ENCODE results near the gene TMTC1.
A peak's percentile ranks its signal among the peaks of the same experiment; 100 is the strongest.

TMTC1 gene

DNA sequence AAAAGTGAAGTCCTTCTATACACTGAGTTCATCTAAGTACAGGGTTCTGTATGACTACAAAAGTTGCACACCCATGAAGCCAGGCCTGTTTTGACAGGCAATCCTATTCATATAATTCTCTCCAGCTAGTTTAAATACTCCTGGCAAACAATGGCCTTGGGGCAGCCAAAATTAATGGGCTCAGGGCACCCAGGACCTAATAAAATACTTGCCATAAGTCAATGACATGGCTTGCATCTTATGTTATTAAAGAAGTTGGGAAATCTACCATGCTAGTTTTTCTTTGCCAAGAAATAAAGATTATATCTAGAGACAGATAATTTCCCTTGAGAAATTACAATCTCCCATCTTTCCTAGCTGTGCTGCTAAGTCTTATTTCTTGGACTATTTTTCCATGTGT lies 11.1 kb upstream of the TMTC1 start:
- H3K27me3 ChIP-seq (ENCODE audit: low read depth), result no peaks in the 10 kb centered on the region
- no peak overlapping the region for H3K4me3 ChIP-seq
- peaks cover 17% of the 10 kb centered on the region for H3K4me1 ChIP-seq
- no peaks in the 10 kb centered on the region for H3K36me3 ChIP-seq (replicated peaks)
- peaks cover 2% of the 10 kb centered on the region; the same call in 1 of the 2 replicates for H3K9me3 ChIP-seq
- peak in 1 of 2 experiments; percentile 43 for DNase-seq (ENCODE audit: low spot score in 2 of 2)
- in situ Hi-C loops (cut with MboI; ENCODE audit: low sequenced_read_pairs), result no loop called here

DNA sequence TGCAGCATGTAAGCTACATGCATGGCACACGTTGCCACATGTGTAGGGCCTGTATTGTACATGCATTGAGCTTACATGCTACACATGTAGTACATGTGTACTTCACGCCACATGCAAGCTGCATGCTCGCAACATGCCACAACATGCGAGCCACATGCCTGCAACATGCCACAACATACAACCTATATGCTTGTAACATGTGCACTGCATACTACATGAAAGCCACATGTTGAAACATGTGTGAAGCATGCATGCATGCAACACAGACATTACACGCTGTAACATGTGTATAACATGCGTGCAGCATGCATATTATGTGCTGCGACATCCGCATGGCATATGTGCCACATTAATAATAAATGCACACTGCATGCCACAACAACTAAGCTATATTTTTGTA lies 9.1 kb upstream of the TMTC1 start:
- in situ Hi-C loops (cut with MboI; ENCODE audit: low sequenced_read_pairs), result no loop called here
- no peaks in the 10 kb centered on the region for H3K36me3 ChIP-seq (replicated peaks)

DNA sequence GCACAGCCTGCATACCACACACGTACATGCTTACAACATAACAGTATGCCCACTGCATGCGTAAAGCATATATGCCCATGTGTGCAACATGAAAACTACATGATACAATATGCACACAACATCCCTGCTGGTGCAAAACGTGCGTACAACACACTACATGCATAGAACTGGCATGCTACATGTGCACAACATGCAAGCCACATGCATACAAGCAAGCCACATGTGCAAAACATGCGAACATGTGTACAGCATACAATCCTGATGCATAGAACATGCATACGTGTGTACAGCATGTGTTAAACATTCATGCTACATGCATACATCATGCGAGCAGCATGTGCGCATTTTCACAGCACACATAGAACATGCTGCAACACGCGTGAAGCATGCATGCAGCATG lies 8.4 kb upstream of the TMTC1 start:
- in situ Hi-C loops (cut with MboI; ENCODE audit: low sequenced_read_pairs), result no loop called here
- Histone ChIP-seq H3K9me3 (peaks cover 2% of the 10 kb centered on the region; the same call in 1 of the 2 replicates), H3K36me3 (replicated peaks) (no peaks in the 10 kb centered on the region), H3K4me1 (peaks cover 25% of the 10 kb centered on the region), H3K4me3 (no peak overlapping the region), H3K27me3 (ENCODE audit: low read depth) (no peaks in the 10 kb centered on the region)
- DNase-seq (ENCODE audit: low spot score in 2 of 2), result no peak

More for the DNA sequence above, 9.1 kb upstream of the TMTC1 start:
- peaks cover 23% of the 10 kb centered on the region for H3K4me1 ChIP-seq
- no peak overlapping the region for H3K4me3 ChIP-seq
- no peak for DNase-seq (ENCODE audit: low spot score in 2 of 2)
- no peaks in the 10 kb centered on the region for H3K27me3 ChIP-seq (ENCODE audit: low read depth)
- H3K9me3 ChIP-seq, result peaks cover 2% of the 10 kb centered on the region; the same call in 1 of the 2 replicates

DNA sequence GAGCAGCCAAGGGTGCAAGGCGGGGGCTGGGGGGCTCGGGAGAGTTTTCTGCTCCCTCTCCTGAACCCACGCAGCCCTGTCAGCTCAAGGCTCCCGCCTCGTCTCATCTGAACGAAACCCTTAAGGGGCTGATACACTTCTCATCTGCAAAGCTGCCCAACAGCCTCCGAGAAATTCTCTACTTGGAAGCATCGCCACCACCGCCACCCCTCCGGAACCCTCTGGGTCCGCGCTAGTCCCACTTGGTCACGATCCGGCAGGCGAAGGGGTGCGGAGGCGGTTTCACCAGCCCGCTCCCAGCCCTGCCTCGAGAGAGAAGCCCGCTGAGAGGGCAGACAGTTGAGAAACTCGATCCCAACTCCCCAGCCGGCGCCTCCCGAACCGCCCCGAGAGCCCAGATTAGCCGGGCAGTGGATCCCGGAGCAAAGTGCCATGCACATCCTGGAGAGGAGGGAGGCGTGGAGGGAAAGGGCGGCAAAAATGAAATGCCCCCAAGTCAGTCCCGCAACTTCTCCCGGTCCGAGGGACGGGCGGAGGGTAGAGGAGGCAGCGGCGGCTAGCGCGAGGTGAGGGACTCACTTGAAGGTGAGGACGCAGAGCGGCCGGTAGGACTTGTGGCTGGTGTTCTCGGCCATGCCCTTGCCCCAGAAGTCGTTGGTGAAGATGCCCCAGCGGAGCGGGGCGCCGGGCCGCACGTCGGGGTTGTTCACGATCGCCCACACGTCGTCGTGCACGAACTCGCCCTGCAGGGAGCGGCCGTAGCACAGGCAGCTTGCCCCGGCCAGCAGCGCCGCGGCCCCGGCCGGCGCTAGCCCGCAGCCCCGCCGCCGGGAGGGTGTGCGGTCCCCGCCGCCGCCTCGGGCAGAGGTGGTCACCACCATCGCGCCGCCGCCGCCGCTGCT lies 620 bp downstream of the TMTC1 start:
- in situ Hi-C loops (cut with MboI; ENCODE audit: low sequenced_read_pairs), result no loop called here
- no peaks in the 10 kb centered on the region for H3K36me3 ChIP-seq (replicated peaks)
- peak in 1 of 2 experiments; percentile 53 for DNase-seq (ENCODE audit: low spot score in 2 of 2)
- no peaks in the 10 kb centered on the region for H3K27me3 ChIP-seq (ENCODE audit: low read depth)
- H3K4me1 ChIP-seq, result peaks cover 19% of the 10 kb centered on the region
- H3K9me3 ChIP-seq, result no peaks in the 10 kb centered on the region
- peak overlapping the region; percentile 28 for H3K4me3 ChIP-seq

DNA sequence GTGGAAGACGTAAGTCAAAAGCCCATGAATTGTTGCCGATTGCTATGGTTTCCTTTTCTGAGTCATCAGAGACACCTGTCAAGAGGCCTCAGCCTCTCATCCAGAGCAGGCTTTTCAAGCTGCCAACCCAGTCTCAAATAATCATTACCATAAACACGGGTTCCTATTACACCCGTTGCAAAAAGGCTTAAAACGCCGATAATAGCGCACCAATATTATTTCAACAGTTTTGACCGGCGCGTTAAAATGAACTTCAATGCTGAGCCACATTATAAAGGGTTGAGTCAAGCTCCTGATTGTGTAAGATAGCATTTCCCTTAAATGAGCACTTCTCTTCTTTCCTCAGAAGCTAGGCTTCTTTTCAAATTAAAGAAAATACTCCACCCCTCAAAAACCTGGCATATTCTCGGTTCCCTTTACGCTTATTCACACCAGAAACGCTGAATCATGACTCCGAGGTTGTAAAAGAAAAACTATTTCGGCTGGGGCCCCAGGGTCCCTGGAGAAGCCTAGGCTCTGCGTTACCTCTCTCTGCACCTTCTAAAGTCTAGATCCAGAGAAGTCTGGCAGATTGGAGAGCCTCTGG lies 1.4 kb downstream of the TMTC1 start:
- in situ Hi-C loops (cut with MboI; ENCODE audit: low sequenced_read_pairs), result no loop called here
- DNase-seq (ENCODE audit: low spot score in 2 of 2), result peak; percentile 26 to 33
- H3K4me3 ChIP-seq, result peak overlapping the region; percentile 28
- no peaks in the 10 kb centered on the region for H3K27me3 ChIP-seq (ENCODE audit: low read depth)
- H3K9me3 ChIP-seq, result no peaks in the 10 kb centered on the region
- no peaks in the 10 kb centered on the region for H3K36me3 ChIP-seq (replicated peaks)
- H3K4me1 ChIP-seq, result peaks cover 15% of the 10 kb centered on the region

DNA sequence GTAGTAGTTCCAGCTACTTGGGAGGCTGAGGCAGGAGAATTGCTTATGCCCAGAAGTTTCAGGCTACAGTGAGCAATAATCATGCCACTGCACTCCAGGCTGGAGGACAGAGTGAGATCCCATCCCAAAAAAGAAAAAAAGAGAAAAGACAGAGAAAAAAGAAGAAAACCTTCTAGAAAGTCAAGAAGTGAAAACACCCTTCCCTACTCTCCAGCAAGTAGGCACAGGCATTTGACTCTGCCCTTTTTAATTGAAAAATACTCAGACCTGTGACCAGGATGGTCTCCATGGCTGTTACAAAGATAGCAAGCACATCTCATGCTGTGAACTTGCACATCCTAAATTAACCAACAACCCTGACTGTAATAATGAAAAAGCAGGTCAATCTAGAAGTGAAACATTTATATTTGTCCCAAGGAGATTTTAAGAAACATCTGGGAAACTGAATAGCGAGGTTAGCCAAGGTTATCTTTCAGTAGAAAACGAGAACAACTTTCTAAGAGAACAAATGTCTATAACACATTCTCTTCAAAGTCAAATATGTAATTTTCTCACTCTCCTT lies 2.0 kb downstream of the TMTC1 start:
- Histone ChIP-seq H3K36me3 (replicated peaks) (no peaks in the 10 kb centered on the region), H3K27me3 (ENCODE audit: low read depth) (no peaks in the 10 kb centered on the region), H3K9me3 (no peaks in the 10 kb centered on the region), H3K4me1 (peaks cover 15% of the 10 kb centered on the region), H3K4me3 (no peak overlapping the region)
- no peak for DNase-seq (ENCODE audit: low spot score in 2 of 2)
- in situ Hi-C loops (cut with MboI; ENCODE audit: low sequenced_read_pairs), result no loop called here

DNA sequence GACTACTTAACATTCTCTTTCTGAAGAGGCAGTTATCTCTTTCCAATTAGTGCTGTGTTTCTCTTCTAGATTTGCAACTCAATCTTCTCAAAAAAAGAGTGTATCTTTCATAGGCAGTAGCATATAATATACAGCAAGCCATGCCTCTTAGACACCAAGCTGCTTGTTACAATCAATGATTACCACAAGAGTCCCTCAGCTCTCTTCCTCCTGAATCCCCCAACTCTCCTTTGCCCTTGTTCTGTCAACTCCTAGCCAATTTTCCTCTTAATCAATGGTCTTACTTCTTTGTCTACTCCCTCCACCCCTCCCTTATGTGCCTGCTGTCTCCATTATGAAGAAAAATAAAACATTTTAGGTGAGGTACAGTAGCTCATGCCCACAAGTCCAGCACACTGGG lies 2.6 kb downstream of the TMTC1 start:
- in situ Hi-C loops (cut with MboI; ENCODE audit: low sequenced_read_pairs), result no loop called here
- DNase-seq (ENCODE audit: low spot score in 2 of 2), result no peak
- no peaks in the 10 kb centered on the region for H3K9me3 ChIP-seq
- peaks cover 15% of the 10 kb centered on the region for H3K4me1 ChIP-seq
- H3K4me3 ChIP-seq, result no peak overlapping the region
- no peaks in the 10 kb centered on the region for H3K27me3 ChIP-seq (ENCODE audit: low read depth)
- no peaks in the 10 kb centered on the region for H3K36me3 ChIP-seq (replicated peaks)

DNA sequence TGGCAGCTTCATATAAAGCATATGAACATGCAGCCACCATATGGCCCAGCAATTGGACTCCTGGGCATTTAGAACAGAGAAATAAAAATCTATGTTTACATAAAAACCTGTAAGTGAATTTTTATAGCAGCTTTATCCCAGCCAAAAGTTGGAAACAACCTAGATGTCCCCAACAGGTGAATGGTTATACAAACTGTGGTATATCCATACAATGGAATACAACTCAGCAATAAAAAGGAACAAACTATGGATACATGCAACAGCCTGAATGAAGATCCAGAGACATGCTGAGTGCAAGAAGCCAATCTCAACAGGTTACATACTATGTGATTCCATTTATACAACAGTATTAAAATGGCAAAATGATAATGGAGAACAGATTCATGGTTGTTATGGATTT lies 3.7 kb downstream of the TMTC1 start:
- in situ Hi-C loops (cut with MboI; ENCODE audit: low sequenced_read_pairs), result no loop called here
- Histone ChIP-seq H3K9me3 (no peaks in the 10 kb centered on the region), H3K4me1 (peaks cover 15% of the 10 kb centered on the region), H3K4me3 (no peak overlapping the region), H3K36me3 (replicated peaks) (no peaks in the 10 kb centered on the region), H3K27me3 (ENCODE audit: low read depth) (no peaks in the 10 kb centered on the region)
- no peak for DNase-seq (ENCODE audit: low spot score in 2 of 2)

DNA sequence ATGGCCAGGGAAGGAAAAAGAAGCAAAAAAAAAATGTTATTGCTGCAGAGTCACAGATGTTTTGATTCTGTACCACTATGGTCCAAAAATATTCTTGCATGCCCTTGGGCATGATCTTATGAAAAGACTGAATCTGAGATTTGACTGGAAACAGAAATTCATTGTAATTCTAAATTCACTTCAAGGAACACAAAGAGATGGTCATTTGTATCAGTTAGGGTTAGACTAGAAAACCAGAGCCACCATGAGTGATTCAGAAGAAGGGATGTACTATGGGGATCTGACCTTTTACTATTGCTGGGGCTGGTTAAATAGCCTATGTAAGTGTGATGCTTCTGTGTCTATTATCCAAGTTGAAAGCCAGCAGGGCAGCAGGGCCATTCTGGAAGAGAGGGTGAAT lies 5.2 kb downstream of the TMTC1 start:
- DNase-seq (ENCODE audit: low spot score in 2 of 2), result no peak
- no peaks in the 10 kb centered on the region for H3K9me3 ChIP-seq
- no peak overlapping the region for H3K4me3 ChIP-seq
- H3K4me1 ChIP-seq, result peaks cover 15% of the 10 kb centered on the region
- no peaks in the 10 kb centered on the region for H3K36me3 ChIP-seq (replicated peaks)
- H3K27me3 ChIP-seq (ENCODE audit: low read depth), result no peaks in the 10 kb centered on the region
- in situ Hi-C loops (cut with MboI; ENCODE audit: low sequenced_read_pairs), result no loop called here

DNA sequence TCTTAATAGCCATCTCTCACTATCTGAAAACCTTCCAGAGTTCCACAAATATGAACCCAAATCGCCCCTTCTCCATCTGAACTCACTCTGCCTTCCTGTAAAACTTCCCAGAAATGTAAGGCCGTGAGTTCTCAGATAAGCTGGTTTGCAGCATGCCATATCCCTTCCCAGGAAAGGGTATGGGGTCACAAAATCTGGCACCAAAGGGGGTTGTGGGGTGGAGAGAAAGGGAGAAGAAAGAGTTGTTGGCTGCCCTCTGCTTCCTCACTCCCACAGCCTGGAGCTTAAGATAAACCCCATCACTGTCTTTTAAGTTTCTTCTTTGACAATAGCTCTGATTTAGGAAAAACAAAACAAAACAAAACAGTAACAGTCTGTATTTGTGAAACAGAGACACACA lies 10.7 kb downstream of the TMTC1 start:
- Histone ChIP-seq H3K4me1 (peaks cover 2% of the 10 kb centered on the region; the same call in 1 of the 2 replicates), H3K4me3 (no peak overlapping the region), H3K36me3 (replicated peaks) (no peaks in the 10 kb centered on the region), H3K27me3 (ENCODE audit: low read depth) (no peaks in the 10 kb centered on the region), H3K9me3 (no peaks in the 10 kb centered on the region)
- in situ Hi-C loops (cut with MboI; ENCODE audit: low sequenced_read_pairs), result no loop called here
- DNase-seq (ENCODE audit: low spot score in 2 of 2), result no peak

DNA sequence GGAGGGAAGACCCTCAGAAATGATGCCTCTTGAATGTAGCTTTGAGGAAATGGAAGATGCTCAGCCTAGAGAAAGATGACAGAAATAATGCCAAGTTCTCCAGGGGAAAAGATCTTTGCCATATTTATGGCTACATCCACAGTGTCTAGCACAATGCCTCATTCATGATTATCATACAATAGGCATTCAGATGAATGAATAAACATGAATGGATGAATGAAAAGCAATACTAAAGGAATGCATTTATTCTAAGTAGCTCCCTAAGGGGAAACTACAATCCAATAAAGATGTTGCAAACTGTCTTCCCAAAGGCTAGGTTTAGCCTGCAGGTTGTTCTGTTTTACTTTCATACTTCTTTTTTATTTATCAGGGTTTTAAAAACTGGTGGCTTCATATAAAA lies 12.0 kb downstream of the TMTC1 start:
- H3K9me3 ChIP-seq, result no peaks in the 10 kb centered on the region
- H3K36me3 ChIP-seq (replicated peaks), result no peaks in the 10 kb centered on the region
- no peak overlapping the region for H3K4me3 ChIP-seq
- no peak for DNase-seq (ENCODE audit: low spot score in 2 of 2)
- no peaks in the 10 kb centered on the region for H3K27me3 ChIP-seq (ENCODE audit: low read depth)
- in situ Hi-C loops (cut with MboI; ENCODE audit: low sequenced_read_pairs), result no loop called here
- peaks cover 2% of the 10 kb centered on the region; the same call in 1 of the 2 replicates for H3K4me1 ChIP-seq

DNA sequence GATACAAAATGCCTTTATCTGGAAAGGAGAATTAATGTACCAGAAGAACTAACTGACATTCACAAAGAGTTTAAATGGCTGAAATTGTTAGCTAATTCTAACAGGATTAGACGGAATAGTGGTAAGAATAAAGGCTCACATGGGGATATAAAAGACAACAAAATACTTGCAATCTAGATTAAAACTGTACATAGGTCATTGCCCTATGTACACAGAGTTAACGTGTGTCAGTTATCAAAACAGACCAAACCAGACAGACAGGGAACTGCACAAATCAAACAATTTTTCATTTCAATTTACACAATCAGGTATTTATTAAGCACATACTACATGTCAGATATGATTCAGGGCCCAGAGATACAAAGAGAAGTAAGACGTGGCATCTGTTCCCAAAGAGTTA lies 12.6 kb downstream of the TMTC1 start:
- H3K27me3 ChIP-seq (ENCODE audit: low read depth), result no peaks in the 10 kb centered on the region

DNA sequence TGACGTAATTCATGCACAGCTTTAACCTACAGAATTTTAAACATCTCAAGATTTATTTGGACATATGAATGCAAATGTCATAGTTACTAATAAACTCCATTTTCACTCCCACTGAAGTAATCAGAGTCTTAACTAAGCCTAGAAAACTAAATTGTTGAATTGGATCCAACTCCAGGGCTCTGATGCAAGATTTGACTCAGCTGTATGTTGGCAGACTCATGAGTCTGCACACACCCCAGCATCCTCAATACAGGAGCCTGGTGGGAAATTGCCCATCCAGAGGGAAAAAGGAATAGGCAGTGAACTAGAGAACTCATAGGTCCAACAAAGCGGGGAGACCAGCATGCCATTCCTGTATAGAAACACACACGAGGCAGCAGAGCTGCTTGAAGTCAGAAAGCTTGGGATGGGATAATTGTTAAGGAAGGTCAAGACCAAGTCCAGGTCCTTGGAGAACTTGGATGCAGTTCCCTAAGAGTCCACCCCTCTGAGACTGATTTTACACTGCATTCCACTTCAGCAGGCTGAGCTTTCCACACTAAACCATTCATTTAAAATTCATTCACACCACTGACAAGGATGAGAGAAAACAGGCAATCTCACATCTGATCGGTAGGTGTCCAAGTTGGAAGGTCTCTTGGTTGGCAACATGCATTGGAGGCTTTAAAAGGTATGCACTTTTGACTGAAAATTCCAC lies 14.4 kb downstream of the TMTC1 start:
- in situ Hi-C loops (cut with MboI; ENCODE audit: low sequenced_read_pairs), result no loop called here
- H3K36me3 ChIP-seq (replicated peaks), result no peaks in the 10 kb centered on the region
- no peaks in the 10 kb centered on the region for H3K9me3 ChIP-seq
- peaks cover 2% of the 10 kb centered on the region; the same call in 1 of the 2 replicates for H3K4me1 ChIP-seq
- H3K27me3 ChIP-seq (ENCODE audit: low read depth), result no peaks in the 10 kb centered on the region
- DNase-seq (ENCODE audit: low spot score in 2 of 2), result no peak
- no peak overlapping the region for H3K4me3 ChIP-seq

More for the DNA sequence above, 12.6 kb downstream of the TMTC1 start:
- no peak overlapping the region for H3K4me3 ChIP-seq
- in situ Hi-C loops (cut with MboI; ENCODE audit: low sequenced_read_pairs), result no loop called here
- no peak for DNase-seq (ENCODE audit: low spot score in 2 of 2)
- H3K36me3 ChIP-seq (replicated peaks), result no peaks in the 10 kb centered on the region
- H3K9me3 ChIP-seq, result no peaks in the 10 kb centered on the region
- peaks cover 2% of the 10 kb centered on the region; the same call in 1 of the 2 replicates for H3K4me1 ChIP-seq

Measured in HAP-1 (cell line).